ENCODE data around the gene SLC25A22.

DNA sequence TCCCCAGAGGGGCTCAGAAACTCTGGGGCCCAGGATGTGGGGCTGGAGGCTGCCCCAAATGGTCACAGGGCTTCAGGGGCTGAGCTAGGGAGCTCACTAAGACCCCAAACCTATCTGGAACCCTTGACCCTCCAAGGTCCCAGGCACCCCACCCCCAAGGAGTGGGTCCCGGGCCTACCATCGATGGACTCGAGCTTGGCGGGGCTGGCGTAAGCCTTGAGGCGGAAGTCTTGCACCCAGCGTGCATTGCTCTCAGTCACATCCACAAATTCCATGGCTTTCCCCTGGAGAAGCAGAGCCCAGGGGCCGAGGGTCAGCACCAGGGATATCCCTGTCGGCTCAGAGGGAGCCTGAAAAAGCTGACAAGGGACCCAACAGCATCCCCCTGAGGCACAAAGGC is 24.3 kb downstream of the SLC25A22 start:
- TF ChIP-seq, protein P1, sequence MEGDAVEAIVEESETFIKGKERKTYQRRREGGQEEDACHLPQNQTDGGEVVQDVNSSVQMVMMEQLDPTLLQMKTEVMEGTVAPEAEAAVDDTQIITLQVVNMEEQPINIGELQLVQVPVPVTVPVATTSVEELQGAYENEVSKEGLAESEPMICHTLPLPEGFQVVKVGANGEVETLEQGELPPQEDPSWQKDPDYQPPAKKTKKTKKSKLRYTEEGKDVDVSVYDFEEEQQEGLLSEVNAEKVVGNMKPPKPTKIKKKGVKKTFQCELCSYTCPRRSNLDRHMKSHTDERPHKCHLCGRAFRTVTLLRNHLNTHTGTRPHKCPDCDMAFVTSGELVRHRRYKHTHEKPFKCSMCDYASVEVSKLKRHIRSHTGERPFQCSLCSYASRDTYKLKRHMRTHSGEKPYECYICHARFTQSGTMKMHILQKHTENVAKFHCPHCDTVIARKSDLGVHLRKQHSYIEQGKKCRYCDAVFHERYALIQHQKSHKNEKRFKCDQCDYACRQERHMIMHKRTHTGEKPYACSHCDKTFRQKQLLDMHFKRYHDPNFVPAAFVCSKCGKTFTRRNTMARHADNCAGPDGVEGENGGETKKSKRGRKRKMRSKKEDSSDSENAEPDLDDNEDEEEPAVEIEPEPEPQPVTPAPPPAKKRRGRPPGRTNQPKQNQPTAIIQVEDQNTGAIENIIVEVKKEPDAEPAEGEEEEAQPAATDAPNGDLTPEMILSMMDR (conservative IDR thresholded peaks at IDR 0.05): no peak
- TF ChIP-seq EZH2 (IDR thresholded peaks at IDR 0.05; ENCODE audit: low read depth): no peak
